ENCODE results near the gene TBC1D24.

The TBC1D24 gene

DNA sequence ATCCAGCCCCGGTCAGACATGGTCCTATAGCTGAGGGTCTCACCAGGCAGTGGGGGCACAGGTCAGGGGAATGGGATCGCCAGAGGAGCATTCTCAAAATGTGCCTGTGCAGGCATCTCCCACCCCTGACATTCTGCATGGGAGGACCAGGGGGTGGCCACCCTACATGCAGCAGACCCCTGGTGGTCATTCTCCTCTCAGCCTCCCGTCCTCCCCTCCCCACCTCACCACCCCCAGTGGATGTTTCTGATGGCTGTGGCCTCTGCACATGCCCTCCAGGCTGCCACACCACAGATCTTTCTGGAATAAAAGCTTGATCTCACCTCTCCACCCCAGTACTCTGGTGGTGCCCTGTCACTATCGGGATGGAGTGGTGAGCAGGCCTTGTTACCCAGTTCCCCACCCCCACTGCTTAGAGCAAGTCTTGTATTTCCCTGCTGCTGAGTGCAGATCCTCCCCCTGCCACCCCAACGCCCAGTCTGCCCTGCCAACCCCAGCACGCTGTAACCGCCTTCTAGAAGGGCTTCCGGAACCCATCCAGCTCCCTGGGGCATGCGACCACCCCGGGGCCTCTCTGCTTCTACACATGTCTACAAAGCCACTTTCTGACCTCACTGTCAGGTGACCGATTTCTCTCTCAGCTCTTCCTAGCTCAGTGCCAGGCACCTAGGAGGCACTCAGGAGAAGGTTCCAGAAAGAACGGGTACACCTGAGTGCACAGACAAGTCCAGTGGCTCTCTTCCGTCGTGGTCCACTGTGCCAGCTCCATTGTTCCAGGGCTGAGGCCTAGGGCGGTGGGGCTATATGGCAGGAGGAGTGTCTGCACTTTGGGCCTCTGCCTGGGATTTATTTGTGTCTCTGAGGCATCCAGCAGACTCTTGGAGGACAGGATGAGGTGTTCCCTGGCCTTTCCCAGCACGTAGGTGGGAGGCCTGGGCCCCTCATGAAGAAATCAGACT lies 9.3 kb downstream of the TBC1D24 start:
- DNase-seq = no peak

DNA sequence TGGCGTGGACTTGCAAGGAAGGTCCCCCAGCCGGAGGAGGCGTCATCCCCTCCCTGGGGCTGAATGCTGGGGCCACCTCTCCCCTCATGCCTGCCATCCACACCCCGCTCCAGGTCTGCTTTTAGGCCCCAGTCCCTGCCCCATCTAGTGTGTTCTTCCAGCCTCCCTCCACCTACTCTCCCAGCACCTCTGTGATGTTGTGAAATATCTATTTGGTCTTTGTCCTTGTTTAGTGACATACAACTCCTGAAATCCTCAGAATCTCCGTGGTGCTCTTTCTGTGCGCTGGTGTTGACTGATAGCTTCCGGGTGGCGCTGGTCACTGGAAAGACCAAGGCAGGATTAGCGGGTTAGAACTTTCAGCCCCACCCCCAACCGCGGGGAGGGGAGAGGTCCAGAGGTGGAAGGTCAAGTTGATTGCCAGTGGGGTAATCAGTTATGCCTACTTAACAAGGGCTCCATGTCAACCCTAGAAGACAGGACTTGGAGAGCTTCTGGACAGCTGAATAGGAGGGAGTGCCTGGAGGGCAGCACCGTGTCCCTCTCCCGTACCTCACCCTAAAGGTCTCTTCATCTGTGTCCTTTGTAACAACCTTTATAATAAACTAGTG lies 10.1 kb downstream of the TBC1D24 start:
- no peak for DNase-seq

GRCh38 chr16:2485811-2486507 lies 11.0 kb downstream of the TBC1D24 start:
- DNase-seq = no peak

DNA sequence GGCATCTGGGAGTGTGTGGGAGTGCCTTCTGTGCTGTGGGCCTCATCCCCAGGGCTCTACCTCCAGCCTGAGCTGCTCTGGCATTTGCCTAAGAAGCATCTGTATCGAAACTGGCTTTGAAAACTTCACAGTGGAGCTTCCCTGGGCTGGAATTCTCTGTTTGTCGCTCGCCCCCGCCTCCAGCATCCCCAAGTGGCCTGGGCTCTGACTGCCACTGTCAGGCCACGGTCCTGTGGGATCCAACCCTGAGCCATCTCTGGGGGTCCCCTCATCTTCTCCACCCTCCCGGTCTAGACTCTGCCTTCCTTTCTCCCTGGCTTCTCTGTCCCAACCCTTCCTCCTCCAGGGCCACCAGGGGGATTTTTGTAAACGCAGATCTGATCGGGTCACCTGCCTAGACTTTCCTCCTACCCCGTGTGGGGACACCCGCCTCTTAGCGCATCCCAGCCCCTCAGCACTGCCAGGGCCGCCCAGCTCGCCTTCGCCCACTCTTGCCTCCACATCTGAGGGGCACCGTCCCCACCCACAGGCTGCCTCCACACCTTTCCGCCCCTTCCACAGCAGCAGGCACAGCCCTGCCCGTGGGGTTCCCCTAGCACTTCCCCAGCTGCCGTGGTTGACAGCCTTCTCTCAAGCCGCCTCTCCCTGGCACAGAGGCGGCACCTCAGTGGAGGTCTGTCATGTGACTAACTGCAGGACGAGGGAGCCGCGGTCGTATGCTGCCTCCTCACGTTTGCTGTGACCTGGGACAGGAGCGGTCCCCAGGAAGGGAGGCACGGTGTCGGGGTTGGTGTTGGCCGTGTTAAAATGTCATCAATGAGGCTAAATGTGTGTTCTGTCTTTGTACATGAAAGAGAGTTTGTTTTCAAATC lies 12.0 kb downstream of the TBC1D24 start:
- peak; percentile 70 to 74 for DNase-seq

- no peak for DNase-seq
Observed at GRCh38 chr16:2487517-2487842, 12.6 kb downstream of the TBC1D24 start.

DNA sequence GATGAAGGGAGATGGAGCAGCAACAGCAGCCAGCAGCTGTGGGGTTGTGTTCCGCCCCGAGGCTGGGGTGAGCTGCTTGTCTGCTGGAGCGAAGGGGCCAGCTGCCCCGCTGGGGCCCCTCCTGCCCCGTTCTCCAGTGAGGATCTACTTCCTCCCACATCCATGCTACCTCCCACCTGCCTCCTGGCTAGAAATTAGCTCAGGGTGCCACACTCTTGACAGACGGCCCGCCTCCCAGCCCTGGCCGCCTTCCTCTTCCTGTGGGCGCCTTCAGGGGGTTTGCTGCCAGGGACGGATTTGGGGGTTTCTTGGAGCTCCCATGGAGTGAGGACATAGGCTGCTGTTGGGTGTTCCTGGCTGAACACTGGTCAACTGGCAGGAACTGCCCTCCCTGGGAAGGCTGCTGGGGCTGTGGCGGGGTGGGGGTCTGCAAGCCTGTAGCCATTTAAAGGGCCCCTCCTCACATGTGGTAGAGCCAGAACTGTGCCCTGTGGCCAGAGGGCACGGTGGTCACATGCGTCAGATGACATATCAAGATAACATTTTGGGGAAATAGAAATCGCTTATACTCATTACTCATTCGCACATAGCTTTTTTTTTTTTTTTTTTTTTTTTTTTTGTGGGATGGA lies 13.1 kb downstream of the TBC1D24 start:
- DNase-seq = no peak

GRCh38 chr16:2489581-2489980 lies 14.7 kb downstream of the TBC1D24 start:
- DNase-seq = no peak

GRCh38 chr16:2490190-2491105 lies 15.5 kb downstream of the TBC1D24 start:
- no peak for DNase-seq

GRCh38 chr16:2492292-2492691 lies 17.4 kb downstream of the TBC1D24 start:
- DNase-seq = no peak

DNA sequence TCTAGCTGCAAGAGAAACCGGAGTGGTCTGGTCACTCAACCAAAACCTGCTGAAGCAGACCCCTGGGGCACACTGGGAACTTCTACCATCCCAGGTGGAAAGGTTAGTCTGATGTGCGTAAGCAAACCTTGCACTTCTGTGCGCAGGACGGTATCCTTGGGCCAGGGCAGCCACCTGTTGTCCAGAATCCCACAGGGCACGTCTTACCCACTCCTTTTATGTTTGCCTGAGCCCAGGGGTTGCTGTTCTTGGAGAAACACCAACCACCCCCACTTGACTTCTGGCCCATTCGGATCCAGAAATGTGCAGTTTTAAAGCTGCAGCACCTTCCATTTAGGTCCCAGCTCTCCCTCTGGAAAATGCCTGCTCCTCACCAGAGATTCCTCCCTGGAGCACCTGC lies 18.7 kb downstream of the TBC1D24 start:
- DNase-seq = no peak

GRCh38 chr16:2494616-2495015 lies 19.7 kb downstream of the TBC1D24 start:
- DNase-seq = no peak

DNA sequence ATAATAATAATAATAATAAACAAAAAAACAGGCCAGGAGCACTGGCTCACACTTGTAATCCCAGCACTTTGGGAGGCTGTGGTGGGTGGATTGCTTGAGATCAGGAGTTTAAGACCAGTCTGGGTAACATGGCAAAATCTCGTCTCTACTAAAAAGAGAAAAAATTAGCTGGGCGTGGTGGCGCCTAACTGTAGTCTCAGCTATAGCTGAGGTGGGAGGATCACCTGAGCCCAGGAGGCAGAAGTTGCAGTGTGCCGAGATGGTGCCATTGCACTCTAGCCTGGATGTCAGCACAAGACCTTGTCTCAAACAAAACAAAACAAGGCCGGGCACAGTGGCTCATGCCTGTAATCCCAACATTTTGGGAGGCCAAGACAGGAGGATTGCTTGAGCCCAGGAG lies 20.1 kb downstream of the TBC1D24 start:
- DNase-seq = no peak

GRCh38 chr16:2496223-2497115 lies 21.5 kb downstream of the TBC1D24 start:
- DNase-seq = no peak

DNA sequence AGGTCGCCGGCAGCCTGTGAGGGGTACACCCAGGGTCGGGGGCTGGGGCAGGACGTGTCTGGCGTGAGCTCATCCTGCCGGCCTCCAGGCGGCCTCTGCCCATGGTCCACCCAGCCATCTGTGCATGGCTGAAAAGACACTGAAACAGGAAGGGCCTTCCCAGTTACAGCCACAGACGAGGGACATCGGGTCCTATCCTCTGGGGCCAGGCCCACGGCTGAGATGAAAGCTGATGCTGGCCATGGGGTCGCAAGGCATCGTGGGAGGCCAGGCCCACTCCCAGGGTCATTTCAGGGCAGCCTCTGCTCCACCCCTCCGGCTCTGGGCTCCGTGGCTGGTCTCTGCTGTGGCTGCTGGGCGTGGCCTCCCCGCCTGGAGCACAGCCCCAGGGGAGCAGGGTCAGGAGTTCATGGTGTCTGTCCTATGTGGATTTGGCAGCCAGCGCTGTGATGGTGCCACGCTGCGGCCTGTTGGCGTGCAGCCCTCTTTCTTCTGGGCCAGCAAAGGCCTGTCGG lies 22.2 kb downstream of the TBC1D24 start:
- DNase-seq = no peak

- no peak for DNase-seq
Observed at GRCh38 chr16:2497695-2498484, 23.0 kb downstream of the TBC1D24 start.

DNA sequence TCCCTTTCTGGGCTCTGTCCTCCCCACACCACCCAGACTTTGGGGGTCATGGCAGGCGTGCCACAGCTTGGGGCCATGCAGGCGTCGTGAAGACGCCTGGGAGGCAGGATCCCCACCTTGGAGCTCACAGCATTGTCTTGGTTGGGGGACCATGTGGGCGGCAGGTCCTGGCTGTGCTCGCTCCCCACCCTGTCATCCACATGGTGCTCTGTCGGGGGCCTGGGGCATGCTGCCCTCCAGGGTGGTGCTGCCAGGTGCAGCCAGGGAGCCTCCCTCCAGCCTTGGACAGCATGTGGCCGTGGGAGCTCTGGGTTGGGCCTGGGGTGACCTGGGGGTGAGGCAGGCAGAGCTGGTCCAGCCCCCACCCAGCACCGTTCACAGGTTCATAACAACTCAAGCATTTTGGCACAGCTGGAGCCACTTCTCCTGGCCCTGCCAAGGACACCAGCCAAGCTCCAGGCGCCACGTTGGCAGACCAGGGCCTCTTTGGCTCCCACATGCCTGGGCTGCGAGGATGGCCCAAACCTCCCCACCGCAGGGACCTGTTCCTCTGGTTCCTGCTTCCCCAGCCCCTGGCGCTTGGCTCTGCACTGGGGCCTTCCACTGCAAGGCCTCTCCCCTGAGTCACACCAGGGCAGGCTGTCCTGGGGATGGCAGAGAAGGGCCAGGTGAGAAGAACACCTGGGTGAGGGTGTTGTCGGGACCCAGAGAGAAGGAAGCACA lies 23.8 kb downstream of the TBC1D24 start:
- DNase-seq = no peak

DNA sequence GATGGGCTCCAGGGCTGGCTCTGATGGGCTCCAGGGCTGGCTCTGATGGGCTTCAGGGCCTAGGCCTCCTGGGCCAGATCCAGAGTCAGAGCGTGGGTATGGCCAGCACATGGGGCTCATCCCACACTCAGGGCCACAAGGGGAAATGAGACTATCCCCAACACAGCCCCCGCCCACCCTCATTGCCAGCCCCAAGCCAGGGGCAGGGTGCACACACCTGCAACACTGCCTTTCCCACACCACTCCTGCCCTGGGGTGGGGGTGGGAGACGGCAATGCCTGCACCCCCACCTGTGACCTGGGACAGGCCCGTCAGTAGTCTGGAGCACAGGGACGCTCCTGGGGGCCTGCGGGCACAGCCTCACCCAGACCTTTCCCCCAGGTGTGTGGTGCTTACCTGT lies 24.5 kb downstream of the TBC1D24 start:
- DNase-seq = no peak

- no peak for DNase-seq
Observed at GRCh38 chr16:2499890-2500429, 25.0 kb downstream of the TBC1D24 start.

Measured in stimulated activated CD4-positive, alpha-beta T cell treated with anti-CD3 and anti-CD28 coated beads, Interleukin-2, amount 100 ng/mL, for 24 hours (primary cell).